Common myeloid progenitor, CD34-positive (primary cell): ENCODE results near the gene CXCL5.

Experiments
- CTCF ChIA-PET: fragments of 350-600 bp; sonication (Branson Sonifier 250); formaldehyde crosslinking; loops from one replicate; lab custom pipeline; 2021; ENCODE audit warnings: antibody characterized with exemption; lab: Charles Lee
- POLR2A ChIA-PET: fragments of 350-600 bp; sonication (Branson Sonifier 250); formaldehyde crosslinking; loops from one replicate; lab custom pipeline; 2021; ENCODE audit warnings: antibody characterized with exemption; lab: Charles Lee
- DNase-seq, 3 donors: peaks; one replicate each; pipeline versions ENCODE4 v3.0.0 to v3.0.0-alpha.2; 2013
- H3K27ac ChIP-seq, 2 experiments: 1 replicate in 1 of 2; 2 replicates in 1 of 2; pipeline ENCODE4 v1.7.0; 2013; ENCODE audit warnings: inconsistent platforms in 2 of 2, low read length in 2 of 2, mild to moderate bottlenecking in 2 of 2, low read depth in 1 of 2, moderate library complexity in 1 of 2; ENCODE audit not compliant: severe bottlenecking in 2 of 2, insufficient read depth in 1 of 2, poor library complexity in 1 of 2
- H3K27me3 ChIP-seq, 5 experiments: replicated peaks in 2 of 5; 1 replicate in 3 of 5; 2 replicates in 2 of 5; pipeline versions ENCODE4 v1.6.1 to v1.7.0; 2013; ENCODE audit warnings: low read length in 4 of 5, mild to moderate bottlenecking in 2 of 5, moderate library complexity in 2 of 5, inconsistent platforms in 1 of 5; ENCODE audit not compliant: insufficient read depth in 5 of 5, control insufficient read depth in 4 of 5
- H3K36me3 ChIP-seq, 4 experiments: 1 replicate in 2 of 4; 2 replicates in 2 of 4; pipeline versions ENCODE4 v1.6.1 to v1.7.0; 2013; ENCODE audit warnings: low read length in 3 of 4, control low read depth in 1 of 4, mild to moderate bottlenecking in 1 of 4; ENCODE audit not compliant: control insufficient read depth in 4 of 4, insufficient read depth in 4 of 4
- H3K4me1 ChIP-seq, 4 experiments: 1 replicate in 3 of 4; 2 replicates in 1 of 4; pipeline versions ENCODE4 v1.6.1 to v1.7.1; 2013; ENCODE audit warnings: low read length in 3 of 4, mild to moderate bottlenecking in 3 of 4, control low read depth in 1 of 4, inconsistent platforms in 1 of 4, moderate library complexity in 1 of 4; ENCODE audit not compliant: control insufficient read depth in 4 of 4, insufficient read depth in 4 of 4; ENCODE audit errors: control extremely low read depth in 1 of 4
- H3K4me3 ChIP-seq, 7 experiments: 1 replicate in 4 of 7; 2 replicates in 3 of 7; pipeline versions ENCODE4 v1.5.1 to v1.7.0; 2013; ENCODE audit warnings: mild to moderate bottlenecking in 7 of 7, low read length in 6 of 7, moderate library complexity in 6 of 7, inconsistent platforms in 2 of 7, low read depth in 2 of 7, control low read depth in 1 of 7; ENCODE audit not compliant: insufficient read depth in 4 of 7, control insufficient read depth in 1 of 7; ENCODE audit errors: extremely low read depth in 1 of 7
- H3K9me3 ChIP-seq, 5 experiments: 1 replicate in 4 of 5; 2 replicates in 1 of 5; pipeline versions ENCODE4 v1.6.1 to v1.7.1; 2013; ENCODE audit warnings: low read length in 4 of 5, mild to moderate bottlenecking in 2 of 5, inconsistent platforms in 1 of 5, low read depth in 1 of 5, moderate library complexity in 1 of 5; ENCODE audit not compliant: control insufficient read depth in 4 of 5, insufficient read depth in 2 of 5; ENCODE audit errors: control extremely low read depth in 1 of 5
- WGBS: methylation state at CpG from one replicate; pipeline ENCODE4 v1.1.5; 2013; ENCODE audit not compliant: insufficient coverage; 5-methylcytosine and 5-hydroxymethylcytosine counted together

CXCL5 gene

GRCh38 chr4:74006009-74006476 lies 7.6 kb upstream of the CXCL5 start:
- ChIA-PET POLR2A (no interaction called here), CTCF (no interaction called here)
- H3K4me1 ChIP-seq, result no peaks in the 10 kb centered on the region
- H3K27me3 ChIP-seq, result no peaks in the 10 kb centered on the region
- no peak for DNase-seq
- H3K9me3 ChIP-seq, result no peaks in the 10 kb centered on the region
- H3K36me3 ChIP-seq, result no peaks in the 10 kb centered on the region
- 100% methylated on average over 1 of the region's 2 CpGs for WGBS
- H3K4me3 ChIP-seq, result no peak overlapping the region
- H3K27ac ChIP-seq, result no peak overlapping the region

GRCh38 chr4:74005528-74005927 lies 7.1 kb upstream of the CXCL5 start:
- no peaks in the 10 kb centered on the region for H3K27me3 ChIP-seq
- DNase-seq, result no peak
- 100% methylated on average over 1 of the region's 3 CpGs for WGBS
- no peaks in the 10 kb centered on the region for H3K36me3 ChIP-seq
- no peak overlapping the region for H3K27ac ChIP-seq
- ChIA-PET CTCF (no interaction called here), POLR2A (no interaction called here)
- H3K9me3 ChIP-seq, result no peaks in the 10 kb centered on the region
- H3K4me1 ChIP-seq, result no peaks in the 10 kb centered on the region
- H3K4me3 ChIP-seq, result no peak overlapping the region

GRCh38 chr4:74004668-74005067 lies 6.2 kb upstream of the CXCL5 start:
- POLR2A ChIA-PET, result no interaction called here
- Histone ChIP-seq H3K27me3 (no peaks in the 10 kb centered on the region), H3K4me3 (no peak overlapping the region), H3K9me3 (no peaks in the 10 kb centered on the region), H3K27ac (no peak overlapping the region), H3K4me1 (no peaks in the 10 kb centered on the region), H3K36me3 (no peaks in the 10 kb centered on the region)
- CTCF ChIA-PET, result no interaction called here
- DNase-seq, result no peak
- 46% methylated on average over 2 of the region's 4 CpGs for whole genome bisulfite sequencing

- POLR2A ChIA-PET, result interaction anchor here (0.6 kb wide), 1 partner anchor 134 kb away, joined by 3 read pairs; no protein-coding TSS in a partner anchor
- CTCF ChIA-PET, result interaction anchor here (0.8 to 3.5 kb wide), 3 partner anchors 13 to 98 kb away, joined by 3 to 15 read pairs (median 3); partner anchors contain the start of gene CXCL3
- Histone ChIP-seq H3K4me1 (peaks cover 0 to 10% (median 7%) of the 10 kb centered on the region in 4 experiments), H3K27ac (no peak overlapping the region), H3K9me3 (no peaks in the 10 kb centered on the region), H3K36me3 (no peaks in the 10 kb centered on the region), H3K4me3 (no peak overlapping the region), H3K27me3 (peaks cover 0 to 14% (median 6%) of the 10 kb centered on the region in 5 experiments)
- no CpG with 5 or more reads among the region's 6 CpGs for WGBS
- no peak for DNase-seq
These were observed 1.8 kb upstream of the CXCL5 start for GRCh38 chr4:74000301-74000700.

- Histone ChIP-seq H3K9me3 (no peaks in the 10 kb centered on the region), H3K36me3 (no peaks in the 10 kb centered on the region), H3K27me3 (no peaks in the 10 kb centered on the region), H3K4me1 (peaks cover 0 to 27% (median 12%) of the 10 kb centered on the region in 4 experiments), H3K27ac (no peak overlapping the region), H3K4me3 (no peak overlapping the region)
- ChIA-PET CTCF (interaction anchor here (1.5 kb wide), 1 partner anchor 10 kb away, joined by 4 read pairs; the partner anchor contains the start of gene PF4), POLR2A (no interaction called here)
- WGBS, result no CpG with 5 or more reads among the region's 1 CpG
- DNase-seq, result peak in 2 of 3 donors; percentile 37 to 57
These were observed 6.4 kb downstream of the CXCL5 start for GRCh38 chr4:73992050-73992449.

DNA sequence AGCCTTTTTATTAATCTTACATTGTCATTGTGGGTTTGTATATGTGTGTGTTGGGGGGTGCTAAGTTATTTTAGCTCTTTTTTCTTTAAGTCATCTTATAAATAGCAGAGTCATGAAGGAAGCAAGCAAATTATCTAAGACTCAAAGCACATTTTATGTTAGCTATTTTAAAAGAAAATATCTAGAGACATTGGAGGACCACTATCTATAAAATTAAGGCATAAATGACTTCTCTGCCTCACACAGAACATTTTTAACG lies 6.8 kb downstream of the CXCL5 start:
- WGBS, result no CpG with 5 or more reads among the region's 1 CpG
- DNase-seq, result peak in 2 of 3 donors; percentile 69 to 79
- H3K4me3 ChIP-seq, result no peak overlapping the region
- no peaks in the 10 kb centered on the region for H3K36me3 ChIP-seq
- no peaks in the 10 kb centered on the region for H3K27me3 ChIP-seq
- H3K4me1 ChIP-seq, result peaks cover 0 to 27% (median 12%) of the 10 kb centered on the region in 4 experiments
- no peaks in the 10 kb centered on the region for H3K9me3 ChIP-seq
- POLR2A ChIA-PET, result no interaction called here
- H3K27ac ChIP-seq, result no peak overlapping the region
- CTCF ChIA-PET, result no interaction called here

DNA sequence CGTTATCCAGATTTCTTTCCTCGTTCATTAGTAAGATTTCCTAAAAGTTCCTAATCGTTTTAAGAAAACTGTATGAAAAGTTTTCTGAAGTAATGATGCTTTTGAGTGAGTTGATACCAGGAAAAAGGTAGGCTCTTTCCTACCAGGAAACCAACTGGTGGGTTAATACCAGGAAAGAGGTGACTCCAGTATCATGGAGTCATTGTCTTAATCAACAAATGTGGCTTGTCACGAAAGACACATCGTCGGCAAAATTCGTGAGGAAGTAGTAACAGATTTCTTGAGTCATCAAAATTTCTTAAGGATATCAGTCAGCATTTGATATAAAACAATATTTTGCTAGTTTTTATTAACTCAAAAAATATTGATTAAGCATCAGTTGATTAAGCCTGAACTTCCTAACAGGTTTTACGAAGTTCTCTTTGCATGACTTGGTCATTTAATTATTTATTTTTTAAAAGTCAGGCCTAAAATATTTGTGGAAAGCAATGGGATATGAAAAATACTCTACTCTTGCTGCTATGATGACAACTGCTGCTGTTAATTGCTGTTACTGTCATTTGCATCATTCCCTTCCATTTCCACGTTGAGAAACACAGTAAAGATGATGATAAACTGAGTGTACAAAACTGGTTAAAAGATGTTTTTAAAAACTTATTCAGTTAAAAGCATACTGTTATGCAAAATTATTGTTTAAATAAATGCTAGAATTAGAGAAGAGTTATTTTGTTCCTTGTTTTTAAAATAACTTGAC lies 7.3 kb downstream of the CXCL5 start:
- ChIA-PET POLR2A (no interaction called here), CTCF (interaction anchor here (1.4 kb wide), 1 partner anchor 109 kb away, joined by 4 read pairs; no protein-coding TSS in a partner anchor)
- Histone ChIP-seq H3K4me3 (no peak overlapping the region), H3K9me3 (no peaks in the 10 kb centered on the region), H3K36me3 (no peaks in the 10 kb centered on the region), H3K27me3 (no peaks in the 10 kb centered on the region), H3K27ac (no peak overlapping the region), H3K4me1 (peaks cover 0 to 27% (median 12%) of the 10 kb centered on the region in 4 experiments)
- WGBS, result 100% methylated on average over 1 of the region's 9 CpGs
- no peak for DNase-seq
